Upper lobe of left lung (tissue), 4 donors: ENCODE measurements around the gene FAM222A.

Experiments used
- CTCF ChIP-seq, 6 experiments: fragments of 450-650 bp in 4 of 6; fragments of 200-600 bp in 2 of 6; sonication (generic) in 2 of 6; IDR thresholded peaks; one replicate each; pipeline ENCODE4 v1.5.1; 2016 to 2019; ENCODE audit warnings: antibody characterized with exemption in 6 of 6
- POLR2A ChIP-seq, 4 donors: fragments of 450-650 bp; IDR thresholded peaks; one replicate each; pipeline ENCODE4 v1.5.1; 2016 to 2017; ENCODE audit warnings: antibody characterized with exemption in 4 of 4, mild to moderate bottlenecking in 2 of 4
- POLR2AphosphoS5 ChIP-seq, 2 donors: sonication (generic); formaldehyde crosslinking; IDR thresholded peaks; one replicate each; pipeline ENCODE4 v1.5.1; 2017; ENCODE audit warnings: antibody characterized with exemption in 2 of 2

GRCh38 chr12:109762673-109763191 lies 49.1 kb downstream of the FAM222A start:
- TF ChIP-seq CTCF (IDR thresholded peaks at IDR 0.05) (no peak), POLR2A (IDR thresholded peaks at IDR 0.05) (no peak), POLR2AphosphoS5 (IDR thresholded peaks at IDR 0.05) (no peak)
